ENCODE data around the gene CDC73.
"Not testable (repeated sequence)": the region's sequence is repeated elsewhere in the genome, so short reads cannot be mapped to it uniquely, and the experiment has no call there.

CDC73 gene

DNA sequence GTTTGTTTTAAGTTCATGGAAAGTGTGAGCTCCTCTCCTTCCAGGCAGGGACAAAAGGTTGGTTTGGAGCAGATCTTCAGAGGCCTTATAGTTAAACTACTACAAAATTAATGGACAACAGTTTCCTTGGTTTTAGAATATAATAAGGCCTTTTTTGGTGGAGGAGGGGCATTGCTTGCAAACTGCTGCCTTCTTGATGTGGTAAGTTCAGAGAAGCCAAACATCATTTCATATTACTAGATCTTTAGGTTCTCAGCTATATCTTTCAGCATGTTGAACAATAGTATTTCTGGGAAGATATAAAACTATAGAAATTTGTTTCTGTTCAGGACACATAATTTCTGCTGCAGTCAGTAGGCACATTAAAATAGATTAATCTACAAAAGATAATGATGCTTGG, 162.4 kb downstream of the CDC73 start:
- H3K4me3 ChIP-seq (ENCODE audit: low read depth, low read length): no peak overlapping the region
- no peak for TF ChIP-seq CTCF (IDR thresholded peaks at IDR 0.05; ENCODE audit: insufficient read depth, low read depth, low read length, missing control alignments)
- no peak for DNase-seq (ENCODE audit: low read depth)

DNA sequence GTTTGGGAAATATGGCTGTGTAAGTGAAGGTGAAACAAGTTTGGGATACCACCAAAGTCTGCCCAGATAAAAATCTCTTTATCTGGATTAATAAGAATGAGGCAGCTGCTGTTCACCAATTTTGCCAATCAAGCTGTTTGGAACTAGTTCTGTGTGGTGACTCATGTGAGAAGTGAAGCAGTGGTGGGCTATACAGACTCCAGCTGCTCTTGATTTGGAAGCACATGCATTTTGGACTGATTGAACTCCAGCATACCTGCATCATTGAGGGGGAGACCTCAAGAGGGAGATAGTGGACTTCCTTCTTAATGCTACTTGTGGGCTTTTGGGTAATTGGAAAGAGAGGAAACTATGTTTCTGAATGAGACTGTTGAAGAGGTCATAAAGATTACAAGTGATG, 163.8 kb downstream of the CDC73 start:
- TF ChIP-seq CTCF (IDR thresholded peaks at IDR 0.05; ENCODE audit: insufficient read depth, low read depth, low read length, missing control alignments): no peak
- no peak overlapping the region for H3K4me3 ChIP-seq (ENCODE audit: low read depth, low read length)
- no peak for DNase-seq (ENCODE audit: low read depth)

DNA sequence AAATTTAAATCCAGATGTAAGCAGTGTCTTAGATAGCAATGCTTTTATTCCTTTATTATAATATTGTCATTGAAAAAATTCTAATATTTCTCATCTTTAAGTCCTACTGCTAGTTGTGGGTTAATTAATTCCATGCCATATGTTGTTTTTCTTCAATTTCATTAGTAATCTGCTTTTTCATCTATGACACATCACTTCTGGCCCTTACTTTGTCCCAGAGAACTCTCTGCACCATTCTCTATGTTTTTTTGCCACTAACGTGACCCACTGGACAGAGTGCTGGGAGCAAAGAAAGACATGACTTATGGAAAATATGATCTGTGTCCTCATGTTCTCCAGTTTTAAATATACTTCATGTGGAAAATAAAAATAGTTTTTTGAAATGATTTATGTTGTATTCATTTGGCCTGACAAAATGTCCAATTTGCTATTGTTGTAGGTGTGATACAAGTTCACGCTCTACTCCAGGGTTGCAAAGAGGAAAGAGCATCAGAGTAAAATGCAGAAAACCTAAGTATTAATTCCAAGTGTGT, 166.8 kb downstream of the CDC73 start:
- not testable (repeated sequence) for DNase-seq (ENCODE audit: low read depth)

DNA sequence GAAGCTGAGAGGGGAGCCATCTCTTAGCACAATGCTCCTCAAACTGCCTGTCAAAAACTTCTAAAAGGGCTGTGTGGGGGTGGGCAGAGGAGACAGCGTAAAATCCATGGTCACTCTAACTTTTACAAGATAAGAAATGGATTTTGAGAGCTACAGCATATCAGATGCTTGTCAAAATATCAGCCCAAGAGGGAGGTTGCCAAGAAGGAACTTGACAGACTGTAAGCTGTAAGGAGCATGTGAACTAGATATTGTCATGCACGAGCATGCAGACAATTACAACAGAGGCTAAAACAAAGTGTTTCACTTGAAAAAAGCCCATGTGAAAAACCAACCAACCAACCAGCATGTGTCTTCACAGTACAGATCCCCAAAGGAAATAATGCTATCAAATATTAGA, 171.9 kb downstream of the CDC73 start:
- no peak for DNase-seq (ENCODE audit: low read depth)
- no peak overlapping the region for H3K4me3 ChIP-seq (ENCODE audit: low read depth, low read length)
- no peak for TF ChIP-seq CTCF (IDR thresholded peaks at IDR 0.05; ENCODE audit: insufficient read depth, low read depth, low read length, missing control alignments)

More for the DNA sequence above, 166.8 kb downstream of the CDC73 start:
- not testable (repeated sequence) for H3K4me3 ChIP-seq (ENCODE audit: low read depth, low read length)

DNA sequence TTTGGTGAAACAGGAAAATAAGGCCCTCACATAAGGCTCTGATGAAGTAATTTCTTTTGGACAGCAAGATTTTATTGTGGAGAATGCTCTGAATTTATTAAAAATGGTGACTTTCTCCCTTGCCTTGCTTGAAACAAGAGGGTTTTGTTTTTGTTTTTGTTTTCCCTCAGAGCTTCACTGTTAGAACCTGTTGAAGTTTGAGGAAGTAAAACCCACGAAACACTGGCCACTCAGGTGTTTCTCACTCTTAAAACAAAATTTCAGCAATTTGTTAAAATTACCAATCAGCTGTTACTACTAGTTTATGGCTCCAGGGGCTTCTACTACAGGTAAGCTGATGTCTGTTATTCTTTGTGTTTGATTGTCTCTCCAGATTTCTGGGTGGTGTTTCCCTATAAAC, 177.2 kb downstream of the CDC73 start:
- H3K4me3 ChIP-seq (ENCODE audit: low read depth, low read length): no peak overlapping the region
- DNase-seq (ENCODE audit: low read depth): peak; percentile 53
- TF ChIP-seq CTCF (IDR thresholded peaks at IDR 0.05; ENCODE audit: insufficient read depth, low read depth, low read length, missing control alignments): no peak

DNA sequence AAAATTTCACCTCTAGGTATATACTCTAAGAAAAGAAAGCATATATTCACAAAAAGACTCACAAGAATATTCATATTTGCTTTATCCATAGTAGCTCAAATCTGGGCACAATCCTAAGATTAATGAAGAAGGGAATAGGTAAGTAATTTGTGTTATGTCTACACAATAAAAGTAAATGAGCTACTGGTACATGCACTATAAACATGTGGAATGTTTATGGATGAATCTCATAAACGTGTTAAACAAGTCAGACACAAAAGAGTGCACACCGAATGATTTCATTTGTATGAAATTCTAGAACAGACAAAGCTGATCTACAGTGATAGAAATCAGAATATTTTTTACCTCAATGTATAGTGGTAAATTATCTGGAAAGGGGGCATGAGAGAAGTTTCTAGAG, 179.9 kb downstream of the CDC73 start:
- TF ChIP-seq CTCF (IDR thresholded peaks at IDR 0.05; ENCODE audit: insufficient read depth, low read depth, low read length, missing control alignments): no peak

DNA sequence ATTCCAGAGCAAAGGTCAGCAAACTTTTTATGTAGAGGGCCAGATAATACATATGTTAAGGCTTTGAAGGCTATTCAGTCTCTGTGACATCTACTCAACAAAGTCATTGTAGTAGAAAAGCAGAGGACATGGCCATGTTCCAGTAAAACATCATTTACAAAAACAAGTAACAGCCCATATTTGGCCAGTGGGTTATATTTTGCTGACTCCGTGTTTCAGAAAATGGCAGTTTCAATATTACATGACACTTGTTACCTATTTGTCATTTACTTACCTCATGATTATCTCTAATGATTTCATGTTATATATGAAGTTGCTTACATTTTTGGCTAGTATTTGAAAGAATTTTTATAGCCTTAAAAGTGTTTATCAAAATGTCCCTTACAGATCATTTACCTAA, 182.0 kb downstream of the CDC73 start:
- DNase-seq (ENCODE audit: low read depth): no peak
- no peak for TF ChIP-seq CTCF (IDR thresholded peaks at IDR 0.05; ENCODE audit: insufficient read depth, low read depth, low read length, missing control alignments)
- H3K4me3 ChIP-seq (ENCODE audit: low read depth, low read length): no peak overlapping the region

More for the DNA sequence above, 179.9 kb downstream of the CDC73 start:
- no peak overlapping the region for H3K4me3 ChIP-seq (ENCODE audit: low read depth, low read length)
- DNase-seq (ENCODE audit: low read depth): no peak
